ENCODE measurements around the gene NPFFR2.

GRCh38 chr4:72109959-72110497, 78.2 kb downstream of the NPFFR2 start:
- TF ChIP-seq CTCF (IDR thresholded peaks at IDR 0.05) = no peak
- no peak for TF ChIP-seq EP300 (IDR thresholded peaks at IDR 0.05)

Data from stomach (tissue), 4 donors.